Neuronal stem cell (in vitro differentiated cells): ENCODE data around the gene HECW1.

Source experiments
- DNase-seq: peaks from one replicate; pipeline ENCODE4 v3.0.0-alpha.2; 2013; ENCODE audit warnings: low spot score
- H2AFZ ChIP-seq: one replicate; pipeline ENCODE4 v1.6.1; 2013; ENCODE audit warnings: mild to moderate bottlenecking, low read length, inconsistent platforms
- H2AK5ac ChIP-seq: 2 replicates; pipeline ENCODE4 v1.6.1; 2013; ENCODE audit warnings: low read depth, mild to moderate bottlenecking, inconsistent platforms, low read length, moderate library complexity, mixed read lengths
- H2BK120ac ChIP-seq: 2 replicates; pipeline ENCODE4 v1.6.1; 2013; ENCODE audit warnings: low read depth, mild to moderate bottlenecking, inconsistent platforms, low read length, moderate library complexity, mixed read lengths
- H2BK12ac ChIP-seq: one replicate; pipeline ENCODE4 v1.6.1; 2013; ENCODE audit warnings: low read length, inconsistent platforms
- H2BK15ac ChIP-seq: 2 replicates; pipeline ENCODE4 v1.6.1; 2013; ENCODE audit warnings: mild to moderate bottlenecking, low read length, inconsistent platforms, mixed read lengths
- H2BK5ac ChIP-seq: one replicate; pipeline ENCODE4 v1.6.1; 2013; ENCODE audit warnings: inconsistent platforms, mild to moderate bottlenecking, low read length, moderate library complexity
- H3K14ac ChIP-seq: one replicate; pipeline ENCODE4 v1.6.1; 2013; ENCODE audit warnings: low read length, inconsistent platforms
- H3K18ac ChIP-seq: 2 replicates; pipeline ENCODE4 v1.6.1; 2013; ENCODE audit warnings: low read length, inconsistent platforms
- H3K23ac ChIP-seq: 2 replicates; pipeline ENCODE4 v1.6.1; 2013; ENCODE audit warnings: low read depth, mild to moderate bottlenecking, mixed read lengths, low read length, inconsistent platforms; ENCODE audit not compliant: poor library complexity
- H3K27ac ChIP-seq: replicated peaks from 3 replicates; pipeline ENCODE4 v1.5.1; 2013; ENCODE audit warnings: low read length, inconsistent platforms
- H3K27me3 ChIP-seq, 3 experiments: 2 replicates each; pipeline ENCODE4 v1.6.1; 2013; ENCODE audit warnings: low read length in 3 of 3, mild to moderate bottlenecking in 2 of 3, inconsistent platforms in 1 of 3, low read depth in 1 of 3, mixed read lengths in 1 of 3, moderate library complexity in 1 of 3; ENCODE audit not compliant: control insufficient read depth in 3 of 3, insufficient read depth in 3 of 3
- H3K36me3 ChIP-seq, 2 donors: replicated peaks in 1 of 2; 2 replicates each; pipeline ENCODE4 v1.6.1; 2013; ENCODE audit warnings: low read length in 2 of 2; ENCODE audit not compliant: control insufficient read depth in 2 of 2, insufficient read depth in 2 of 2
- H3K4ac ChIP-seq: 2 replicates; pipeline ENCODE4 v1.6.1; 2013; ENCODE audit warnings: inconsistent platforms, mild to moderate bottlenecking, low read length, moderate library complexity
- H3K4me1 ChIP-seq, 2 donors: 1 replicate in 1 of 2; 2 replicates in 1 of 2; pipeline ENCODE4 v1.6.1; 2013; ENCODE audit warnings: low read length in 2 of 2, low read depth in 1 of 2; ENCODE audit not compliant: control insufficient read depth in 2 of 2, insufficient read depth in 1 of 2
- H3K4me2 ChIP-seq: one replicate; pipeline ENCODE4 v1.6.1; 2013; ENCODE audit warnings: mild to moderate bottlenecking, low read length, inconsistent platforms; ENCODE audit not compliant: insufficient read depth, poor library complexity, severe bottlenecking
- H3K4me3 ChIP-seq, 2 donors: 2 replicates each; pipeline ENCODE4 v1.5.1; 2013; ENCODE audit warnings: low read length in 2 of 2, mild to moderate bottlenecking in 2 of 2, inconsistent platforms in 1 of 2, moderate library complexity in 1 of 2
- H3K79me1 ChIP-seq: one replicate; pipeline ENCODE4 v1.6.1; 2013; ENCODE audit warnings: low read depth, mild to moderate bottlenecking, inconsistent platforms, low read length, moderate library complexity
- H3K9ac ChIP-seq: one replicate; pipeline ENCODE4 v1.6.1; 2013; ENCODE audit warnings: mild to moderate bottlenecking, low read depth, low read length, inconsistent platforms; ENCODE audit not compliant: poor library complexity
- H3K9me3 ChIP-seq, 2 donors: replicated peaks in 1 of 2; 2 replicates each; pipeline versions ENCODE3 to v1.6.1; 2013; ENCODE audit warnings: low read length in 2 of 2, mild to moderate bottlenecking in 2 of 2, inconsistent platforms in 1 of 2, low read depth in 1 of 2, mixed read lengths in 1 of 2, moderate library complexity in 1 of 2; ENCODE audit not compliant: control insufficient read depth in 2 of 2, insufficient read depth in 1 of 2
- H4K8ac ChIP-seq: one replicate; pipeline ENCODE4 v1.6.1; 2013; ENCODE audit warnings: low read depth, mild to moderate bottlenecking, inconsistent platforms, low read length, moderate library complexity
- H4K91ac ChIP-seq: one replicate; pipeline ENCODE4 v1.6.1; 2013; ENCODE audit warnings: low read length, low read depth, mild to moderate bottlenecking, inconsistent platforms; ENCODE audit not compliant: poor library complexity
- WGBS, 2 donors: extraction: QIAGEN DNeasy Blood & Tissue Kit; methylation state at CpG; one replicate each; pipeline ENCODE4 v1.1.7; 2013; ENCODE audit warnings: missing lambda C conversion rate in 2 of 2, mixed read lengths in 1 of 2; ENCODE audit not compliant: insufficient read length in 2 of 2, insufficient replicate concordance in 1 of 2; ENCODE audit errors: extremely low coverage in 2 of 2; 5-methylcytosine and 5-hydroxymethylcytosine counted together

The HECW1 gene

DNA sequence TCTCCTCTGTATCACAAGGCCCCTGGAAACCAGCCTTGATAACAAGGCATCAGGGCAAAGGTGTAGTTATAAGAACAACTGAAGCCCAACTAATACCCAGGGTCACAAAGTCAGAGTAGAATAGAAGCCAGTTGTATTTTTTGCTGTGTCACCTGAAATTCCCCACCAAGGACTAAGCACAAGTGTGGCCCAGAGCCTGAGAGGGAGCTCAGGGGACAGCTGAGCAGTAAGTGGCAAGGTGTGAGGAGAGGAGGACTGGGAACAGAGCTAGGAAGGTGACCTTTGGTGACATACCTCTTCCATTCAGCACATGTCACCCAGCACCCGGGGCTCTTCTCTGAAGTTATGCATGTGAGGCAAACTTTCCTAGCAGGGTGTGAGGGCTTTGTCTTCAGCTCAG is 179.9 kb downstream of the HECW1 start:
- Histone ChIP-seq H3K27ac (no peak overlapping the region), H2BK120ac (no peak overlapping the region), H3K4me3 (no peak overlapping the region), H3K23ac (no peak overlapping the region), H2AK5ac (no peak overlapping the region), H3K14ac (no peak overlapping the region), H3K4ac (no peak overlapping the region), H4K8ac (no peak overlapping the region), H3K27me3 (no peaks in the 10 kb centered on the region), H3K4me2 (no peak overlapping the region), H3K4me1 (peaks cover 4 to 11% of the 10 kb centered on the region in 2 donors), H3K36me3 (no peaks in the 10 kb centered on the region), H3K9ac (no peak overlapping the region), H3K9me3 (peaks cover 3 to 9% of the 10 kb centered on the region in 2 donors), H2AFZ (no peak overlapping the region), H2BK5ac (no peak overlapping the region), H3K18ac (no peak overlapping the region), H2BK15ac (no peak overlapping the region), H3K79me1 (no peaks in the 10 kb centered on the region), H4K91ac (no peak overlapping the region), H2BK12ac (no peak overlapping the region)
- no CpG with 5 or more reads among the region's 1 CpG for WGBS, 2 donors
- DNase-seq, result no peak

DNA sequence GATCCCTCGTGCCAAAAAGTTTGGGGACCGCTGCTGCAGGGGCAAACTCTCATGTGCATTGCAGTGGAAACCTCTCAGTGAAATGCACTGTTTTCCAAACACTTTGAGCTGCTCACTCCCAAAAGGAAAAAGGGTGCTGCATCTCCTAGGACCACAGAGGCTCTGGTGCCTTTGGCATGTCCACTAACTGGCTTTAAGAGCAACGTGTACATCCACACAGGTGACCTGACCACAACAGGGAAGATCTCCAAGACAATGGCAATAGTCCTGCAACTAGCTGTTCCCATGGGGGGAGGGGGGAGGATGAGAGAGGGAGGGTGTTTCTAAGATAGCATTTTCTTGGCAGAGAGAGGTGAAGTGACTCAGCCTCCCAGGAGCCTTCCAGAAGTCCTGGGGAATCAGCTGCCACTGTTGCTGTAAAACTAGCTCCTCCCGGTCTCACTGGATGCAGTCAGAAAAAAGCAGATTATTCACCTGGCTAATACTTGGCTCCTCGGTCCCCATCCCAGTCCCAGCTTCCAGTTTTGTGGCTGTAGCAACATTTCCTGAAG is 181.7 kb downstream of the HECW1 start:
- H3K4me1 ChIP-seq, result peaks cover 4 to 11% of the 10 kb centered on the region in 2 donors
- no peak overlapping the region for H3K27ac ChIP-seq
- H2AFZ ChIP-seq, result no peak overlapping the region
- no peak overlapping the region for H2BK12ac ChIP-seq
- H2BK15ac ChIP-seq, result no peak overlapping the region
- peaks cover 3 to 9% of the 10 kb centered on the region in 2 donors for H3K9me3 ChIP-seq
- no peaks in the 10 kb centered on the region for H3K36me3 ChIP-seq
- H3K4me3 ChIP-seq, result no peak overlapping the region
- H3K4me2 ChIP-seq, result no peak overlapping the region
- no CpG with 5 or more reads among the region's 5 CpGs for WGBS, 2 donors
- no peak for DNase-seq
- no peak overlapping the region for H2AK5ac ChIP-seq
- no peak overlapping the region for H3K23ac ChIP-seq
- no peak overlapping the region for H3K4ac ChIP-seq
- H2BK5ac ChIP-seq, result no peak overlapping the region
- no peak overlapping the region for H3K18ac ChIP-seq
- H2BK120ac ChIP-seq, result no peak overlapping the region
- no peaks in the 10 kb centered on the region for H3K79me1 ChIP-seq
- H3K14ac ChIP-seq, result no peak overlapping the region
- H3K27me3 ChIP-seq, result no peaks in the 10 kb centered on the region
- H4K91ac ChIP-seq, result no peak overlapping the region
- H4K8ac ChIP-seq, result no peak overlapping the region
- no peak overlapping the region for H3K9ac ChIP-seq

DNA sequence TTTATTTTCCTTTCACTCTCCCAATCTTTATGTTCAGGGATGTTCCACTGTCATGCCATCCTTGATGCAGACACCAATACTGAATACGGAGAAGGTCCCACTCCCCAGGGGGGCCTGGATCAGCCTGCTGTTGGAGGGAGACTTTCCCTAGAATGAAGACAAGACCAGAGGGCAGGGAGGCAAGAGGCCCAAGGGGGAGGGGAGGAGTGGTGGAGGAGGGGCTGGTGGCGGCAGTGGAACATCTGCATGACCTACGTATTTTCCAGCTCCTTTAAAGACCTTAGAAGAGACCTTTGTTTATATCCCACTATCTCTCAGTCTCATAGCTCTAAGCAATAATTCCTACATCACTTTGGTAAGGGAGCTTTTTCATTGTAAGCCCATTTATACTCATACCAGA is 183.0 kb downstream of the HECW1 start:
- Histone ChIP-seq H3K27me3 (peaks cover 0 to 3% (median 0%) of the 10 kb centered on the region in 3 experiments), H2BK15ac (no peak overlapping the region), H3K9ac (no peak overlapping the region), H3K79me1 (no peaks in the 10 kb centered on the region), H3K18ac (no peak overlapping the region), H2BK5ac (no peak overlapping the region), H3K4me3 (no peak overlapping the region), H4K8ac (no peak overlapping the region), H3K27ac (no peak overlapping the region), H3K23ac (no peak overlapping the region), H3K4me2 (no peak overlapping the region), H3K9me3 (peaks cover 3 to 6% of the 10 kb centered on the region in 2 donors), H3K4ac (no peak overlapping the region), H2AK5ac (no peak overlapping the region), H2BK120ac (no peak overlapping the region), H3K36me3 (no peaks in the 10 kb centered on the region), H4K91ac (no peak overlapping the region), H2BK12ac (no peak overlapping the region), H2AFZ (no peak overlapping the region), H3K4me1 (peaks cover 4 to 11% of the 10 kb centered on the region in 2 donors), H3K14ac (no peak overlapping the region)
- no CpG with 5 or more reads among the region's 3 CpGs for WGBS, 2 donors
- DNase-seq, result no peak

DNA sequence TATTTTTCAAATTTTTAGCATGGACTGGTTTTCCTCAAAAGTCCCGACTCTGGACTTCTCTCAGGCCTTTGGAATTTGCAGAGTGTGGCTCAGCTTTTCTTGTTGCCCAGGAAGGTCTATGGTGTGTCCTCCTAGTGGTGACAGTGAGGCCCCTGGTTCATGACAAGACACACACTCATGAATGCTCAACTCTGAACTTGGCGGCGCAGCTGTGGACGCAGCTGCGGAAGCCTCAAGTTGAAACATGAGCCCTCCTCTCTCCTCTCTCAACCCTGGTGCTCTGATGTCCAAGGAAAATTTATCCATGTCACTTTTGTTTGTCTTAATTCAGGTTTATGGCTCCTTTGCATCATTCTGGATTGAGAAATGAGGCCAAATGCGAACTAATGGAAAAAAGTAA is 183.9 kb downstream of the HECW1 start:
- H3K18ac ChIP-seq, result no peak overlapping the region
- no peaks in the 10 kb centered on the region for H3K79me1 ChIP-seq
- H2BK120ac ChIP-seq, result no peak overlapping the region
- no CpG with 5 or more reads among the region's 6 CpGs for WGBS, 2 donors
- DNase-seq, result no peak
- H3K4ac ChIP-seq, result no peak overlapping the region
- no peak overlapping the region for H3K14ac ChIP-seq
- H2AFZ ChIP-seq, result no peak overlapping the region
- H4K8ac ChIP-seq, result no peak overlapping the region
- no peak overlapping the region for H3K4me2 ChIP-seq
- H3K27ac ChIP-seq, result no peak overlapping the region
- no peak overlapping the region for H2BK15ac ChIP-seq
- no peak overlapping the region for H3K9ac ChIP-seq
- H3K4me1 ChIP-seq, result peaks cover 4 to 11% of the 10 kb centered on the region in 2 donors
- no peak overlapping the region for H3K23ac ChIP-seq
- no peak overlapping the region for H4K91ac ChIP-seq
- H2AK5ac ChIP-seq, result no peak overlapping the region
- H3K4me3 ChIP-seq, result no peak overlapping the region
- no peak overlapping the region for H2BK12ac ChIP-seq
- no peaks in the 10 kb centered on the region for H3K9me3 ChIP-seq
- H2BK5ac ChIP-seq, result no peak overlapping the region
- peaks cover 0 to 8% (median 0%) of the 10 kb centered on the region in 3 experiments for H3K27me3 ChIP-seq
- H3K36me3 ChIP-seq, result no peaks in the 10 kb centered on the region
